HCT116 (cell line): ENCODE results near the gene TMPRSS3. TPM values are rescaled to one million over a fixed set of nuclear protein-coding genes. Genes with fewer than 3 reads are reported as not detected.

Experiments used
- ATAC-seq: fragments of 200-7000 bp; cut with Tn5 transposase; 2 replicates; pipeline ENCODE4 v1.9.1; 2020; ENCODE audit warnings: mild to moderate bottlenecking, moderate library complexity
- BruUV-seq: library from RNA; stranded (reverse); fragments of 400-500 nt; replicated peaks from 2 replicates; lab custom pipeline; 2021; lab: Mats Ljungman, UMichigan
- CTCF ChIA-PET: fragments of 300-600 bp; sonication (Branson Sonifier 250); formaldehyde crosslinking; loops from one replicate; lab custom pipeline; 2021; ENCODE audit warnings: antibody characterized with exemption; lab: Charles Lee
- POLR2A ChIA-PET: fragments of 300-600, 350-600 bp; sonication (Branson Sonifier 250); formaldehyde crosslinking; loops from one replicate; lab custom pipeline; 2021; ENCODE audit warnings: antibody characterized with exemption; lab: Charles Lee
- RAD21 ChIA-PET, 2 experiments: fragments of 300-600 bp; sonication (Branson Sonifier 250); formaldehyde crosslinking; loops; one replicate each; lab custom pipeline; 2023; ENCODE audit warnings: low total read pairs in 2 of 2; ENCODE audit not compliant: uncharacterized antibody in 2 of 2, unreplicated experiment in 2 of 2, low non-redundant PET in 1 of 2; lab: Charles Lee
- DNase-seq: peaks from one replicate; pipeline ENCODE4 v3.0.0-alpha.2; 2010; ENCODE audit warnings: low read depth, low spot score
- H2AFZ ChIP-seq: fragments of 200-600 bp; shearing (Covaris generic), sonication (generic); 2 replicates; pipeline ENCODE4 v1.6.1; 2017; ENCODE audit warnings: low read depth, mixed run types, mixed read lengths, antibody characterized with exemption, low read length; ENCODE audit not compliant: poor library complexity, severe bottlenecking
- H3K27ac ChIP-seq: 2 replicates; pipeline ENCODE4 v1.5.1; 2012; ENCODE audit warnings: low read depth, low read length
- H3K27me3 ChIP-seq: fragments of 200-600 bp; sonication (generic); 2 replicates; pipeline ENCODE4 v1.6.1; 2016; ENCODE audit warnings: mixed run types, low read length, mixed read lengths; ENCODE audit not compliant: insufficient read depth
- H3K36me3 ChIP-seq, 2 experiments: fragments of 200-500 bp in 1 of 2; fragments of 200-600 bp in 1 of 2; sonication (Bioruptor generic) in 1 of 2; sonication (generic) in 1 of 2; 2 replicates each; pipeline versions ENCODE4 v1.5.1 to v1.6.1; 2014 to 2016; ENCODE audit warnings: low read length in 2 of 2, inconsistent platforms in 1 of 2, mixed read lengths in 1 of 2, mixed run types in 1 of 2; ENCODE audit not compliant: insufficient read depth in 2 of 2, control insufficient read depth in 1 of 2
- H3K4me1 ChIP-seq, 2 experiments: fragments of 200-600 bp in 1 of 2; sonication (generic) in 1 of 2; 2 replicates each; pipeline versions ENCODE4 v1.5.1 to v1.6.1; 2012 to 2017; ENCODE audit warnings: low read length in 2 of 2, inconsistent platforms in 1 of 2, mild to moderate bottlenecking in 1 of 2, mixed read lengths in 1 of 2, mixed run types in 1 of 2, moderate library complexity in 1 of 2; ENCODE audit not compliant: insufficient read depth in 2 of 2, control insufficient read depth in 1 of 2
- H3K4me2 ChIP-seq: fragments of 200-600 bp; sonication (generic); 2 replicates; pipeline ENCODE4 v1.6.1; 2017; ENCODE audit warnings: mixed run types, low read length, mixed read lengths
- H3K4me3 ChIP-seq, 2 experiments: fragments of 200-600 bp in 1 of 2; sonication (generic) in 1 of 2; replicated peaks in 1 of 2; 2 replicates each; pipeline ENCODE4 v1.5.1; 2011 to 2016; ENCODE audit warnings: low read length in 2 of 2, control low read depth in 1 of 2, low read depth in 1 of 2, mild to moderate bottlenecking in 1 of 2, mixed read lengths in 1 of 2, mixed run types in 1 of 2
- H3K79me2 ChIP-seq: fragments of 200-600 bp; sonication (generic); 2 replicates; pipeline ENCODE4 v1.6.1; 2017; ENCODE audit warnings: mild to moderate bottlenecking, mixed run types, low read length, moderate library complexity, mixed read lengths; ENCODE audit not compliant: insufficient read depth
- H3K9ac ChIP-seq: fragments of 200-600 bp; sonication (generic); 2 replicates; pipeline ENCODE4 v1.6.1; 2016; ENCODE audit warnings: low read length, mixed read lengths
- H3K9me2 ChIP-seq: fragments of 200-600 bp; sonication (generic), shearing (Covaris generic); 2 replicates; pipeline ENCODE4 v1.6.1; 2017; ENCODE audit warnings: mixed run types, mild to moderate bottlenecking, moderate library complexity; ENCODE audit not compliant: insufficient read depth
- H3K9me3 ChIP-seq, 2 experiments: fragments of 200-500 bp in 1 of 2; fragments of 200-600 bp in 1 of 2; sonication (Bioruptor generic) in 1 of 2; sonication (generic) in 1 of 2; 2 replicates each; pipeline ENCODE4 v1.6.1; 2014 to 2017; ENCODE audit warnings: low read length in 2 of 2, mixed read lengths in 2 of 2, inconsistent platforms in 1 of 2, low read depth in 1 of 2, mild to moderate bottlenecking in 1 of 2, mixed run types in 1 of 2, moderate library complexity in 1 of 2; ENCODE audit not compliant: control insufficient read depth in 1 of 2, insufficient read depth in 1 of 2
- H4K20me1 ChIP-seq: fragments of 200-600 bp; sonication (generic), shearing (Covaris generic); 2 replicates; pipeline ENCODE4 v1.6.1; 2017; ENCODE audit warnings: mixed run types, mild to moderate bottlenecking, moderate library complexity; ENCODE audit not compliant: insufficient read depth
- EGR1 ChIP-seq: IDR thresholded peaks from 2 replicates; pipeline ENCODE4 v1.6.1; 2012; ENCODE audit warnings: low read depth
- ELF1 ChIP-seq: IDR thresholded peaks from 2 replicates; pipeline ENCODE4 v1.6.1; 2012; ENCODE audit warnings: low read depth, borderline replicate concordance
- EZH2 ChIP-seq: fragments of 200-600 bp; sonication (generic); IDR thresholded peaks from 2 replicates; pipeline ENCODE4 v1.6.1; 2017; ENCODE audit warnings: antibody characterized with exemption, mixed run types
- EZH2phosphoT487 ChIP-seq: fragments of 200-600 bp; IDR thresholded peaks from 2 replicates; pipeline ENCODE4 v1.6.1; 2018; ENCODE audit warnings: antibody characterized with exemption, borderline replicate concordance
- FOSL1 ChIP-seq: IDR thresholded peaks from 2 replicates; pipeline ENCODE4 v1.6.1; 2012; ENCODE audit warnings: low read depth
- JUND ChIP-seq: IDR thresholded peaks from 2 replicates; pipeline ENCODE4 v1.6.1; 2012
- POLR2A ChIP-seq: IDR thresholded peaks from 2 replicates; pipeline ENCODE4 v1.7.0; 2011; ENCODE audit warnings: borderline replicate concordance; ENCODE audit not compliant: insufficient read depth, insufficient read length; ENCODE audit errors: extremely low read depth
- POLR2AphosphoS5 ChIP-seq: IDR thresholded peaks from 2 replicates; pipeline ENCODE4 v1.6.1; 2011; ENCODE audit warnings: mild to moderate bottlenecking, low read depth, low read length, moderate library complexity
- SIN3A ChIP-seq: IDR thresholded peaks from 2 replicates; pipeline ENCODE4 v1.6.1; 2012; ENCODE audit warnings: low read depth
- SRF ChIP-seq: IDR thresholded peaks from 2 replicates; pipeline ENCODE4 v1.6.1; 2012; ENCODE audit warnings: low read depth
- TCF7L2 ChIP-seq: IDR thresholded peaks from 2 replicates; pipeline ENCODE4 v1.7.0; 2011; ENCODE audit warnings: borderline replicate concordance, inconsistent platforms; ENCODE audit not compliant: insufficient read depth, insufficient read length; ENCODE audit errors: extremely low read depth
- ZNF274 ChIP-seq: fragments of 200-500 bp; sonication (Bioruptor generic); IDR thresholded peaks from 2 replicates; pipeline ENCODE4 v1.6.1; 2014; ENCODE audit warnings: mild to moderate bottlenecking, low read depth, low read length, inconsistent platforms
- intact Hi-C: fragments of 100-400 bp; cut with micrococcal nuclease; formaldehyde crosslinking; loops from 2 replicates; pipeline ENCODE4 v1.10.0; 2022
- total RNA-seq: library from RNA; stranded (reverse); gene quantifications from one replicate; pipeline ENCODE4 v1.2.1, GENCODE V29; 2021; ENCODE audit not compliant: unreplicated experiment
- TF ChIP-seq, protein P1 (sequence below), 3 experiments: fragments of 200-600 bp in 1 of 3; sonication (generic) in 1 of 3; IDR thresholded peaks in 2 of 3; conservative IDR thresholded peaks in 1 of 3; 2 replicates each; pipeline ENCODE4 v1.5.1; 2012 to 2017; ENCODE audit warnings: low read depth in 2 of 3, low read length in 2 of 3, antibody characterized with exemption in 1 of 3, borderline replicate concordance in 1 of 3, control low read depth in 1 of 3, mild to moderate bottlenecking in 1 of 3, mixed read lengths in 1 of 3, mixed run types in 1 of 3, moderate library complexity in 1 of 3; ENCODE audit not compliant: insufficient read depth in 1 of 3
- TF ChIP-seq, protein P2 (sequence below): IDR thresholded peaks from 2 replicates; pipeline ENCODE4 v1.6.1; 2012
- TF ChIP-seq, protein P3 (sequence below): IDR thresholded peaks from 2 replicates; pipeline ENCODE4 v1.6.1; 2012; ENCODE audit warnings: low read depth
- TF ChIP-seq, protein P4 (sequence below): IDR thresholded peaks from 2 replicates; pipeline ENCODE4 v1.6.1; 2011; ENCODE audit warnings: mild to moderate bottlenecking, low read length, moderate library complexity; ENCODE audit not compliant: insufficient replicate concordance; ENCODE audit errors: extremely low read depth
- TF ChIP-seq, protein P5 (sequence below): IDR thresholded peaks from 2 replicates; pipeline ENCODE4 v1.6.1; 2012

The TMPRSS3 gene
- total RNA-seq, 1 experiment from 2014 or later, result not detected

DNA sequence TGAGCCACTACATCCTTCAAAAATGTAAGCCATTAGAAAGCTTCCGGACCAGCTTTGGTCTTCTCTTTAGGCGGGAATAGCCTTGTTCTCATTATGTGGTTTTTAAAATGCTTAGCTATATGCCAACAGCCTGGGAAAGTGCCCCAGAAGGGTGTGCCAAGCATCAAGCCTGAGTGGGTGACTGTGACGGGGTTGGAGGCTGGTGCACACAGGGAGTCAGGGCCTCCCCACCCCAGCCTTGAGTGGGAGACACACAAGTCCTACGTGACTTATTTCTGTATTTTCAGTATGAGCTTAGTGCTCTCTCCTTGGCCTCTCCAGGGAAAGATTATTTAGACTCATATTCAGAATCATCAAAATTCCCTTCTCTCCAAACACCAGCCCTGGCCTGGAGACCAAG, 17.6 kb upstream of the TMPRSS3 start:
- H3K4me1 ChIP-seq, result peaks cover 9 to 16% of the 10 kb centered on the region in 2 experiments
- no peak overlapping the region for H3K9ac ChIP-seq
- no TSS peak for BruUV-seq
- H3K36me3 ChIP-seq, result no peaks in the 10 kb centered on the region
- intact Hi-C loops, result no loop called here
- no peaks in the 10 kb centered on the region for H3K9me3 ChIP-seq
- H3K27me3 ChIP-seq, result no peaks in the 10 kb centered on the region
- no peaks in the 10 kb centered on the region for H3K9me2 ChIP-seq
- H3K4me2 ChIP-seq, result no peak overlapping the region
- no peaks in the 10 kb centered on the region for H4K20me1 ChIP-seq
- DNase-seq (no peak), ATAC-seq (no peak)
- no peak overlapping the region for H3K4me3 ChIP-seq
- TF ChIP-seq, protein P1, sequence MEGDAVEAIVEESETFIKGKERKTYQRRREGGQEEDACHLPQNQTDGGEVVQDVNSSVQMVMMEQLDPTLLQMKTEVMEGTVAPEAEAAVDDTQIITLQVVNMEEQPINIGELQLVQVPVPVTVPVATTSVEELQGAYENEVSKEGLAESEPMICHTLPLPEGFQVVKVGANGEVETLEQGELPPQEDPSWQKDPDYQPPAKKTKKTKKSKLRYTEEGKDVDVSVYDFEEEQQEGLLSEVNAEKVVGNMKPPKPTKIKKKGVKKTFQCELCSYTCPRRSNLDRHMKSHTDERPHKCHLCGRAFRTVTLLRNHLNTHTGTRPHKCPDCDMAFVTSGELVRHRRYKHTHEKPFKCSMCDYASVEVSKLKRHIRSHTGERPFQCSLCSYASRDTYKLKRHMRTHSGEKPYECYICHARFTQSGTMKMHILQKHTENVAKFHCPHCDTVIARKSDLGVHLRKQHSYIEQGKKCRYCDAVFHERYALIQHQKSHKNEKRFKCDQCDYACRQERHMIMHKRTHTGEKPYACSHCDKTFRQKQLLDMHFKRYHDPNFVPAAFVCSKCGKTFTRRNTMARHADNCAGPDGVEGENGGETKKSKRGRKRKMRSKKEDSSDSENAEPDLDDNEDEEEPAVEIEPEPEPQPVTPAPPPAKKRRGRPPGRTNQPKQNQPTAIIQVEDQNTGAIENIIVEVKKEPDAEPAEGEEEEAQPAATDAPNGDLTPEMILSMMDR (IDR thresholded peaks at IDR 0.05 in 2 of 3, conservative IDR thresholded peaks at IDR 0.05 in 1 of 3; ENCODE audit: borderline replicate concordance in 1 of 3, insufficient read depth in 1 of 3, low read depth in 2 of 3, low read length in 2 of 3), result no peak
- TF ChIP-seq, protein P2, sequence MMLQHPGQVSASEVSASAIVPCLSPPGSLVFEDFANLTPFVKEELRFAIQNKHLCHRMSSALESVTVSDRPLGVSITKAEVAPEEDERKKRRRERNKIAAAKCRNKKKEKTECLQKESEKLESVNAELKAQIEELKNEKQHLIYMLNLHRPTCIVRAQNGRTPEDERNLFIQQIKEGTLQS, result no peak
- TF ChIP-seq EZH2phosphoT487 (no peak), POLR2AphosphoS5 (no peak), POLR2A (no peak), ELF1 (no peak), ZNF274 (no peak), FOSL1 (no peak), JUND (no peak), SRF (no peak), EGR1 (no peak), EZH2 (no peak), TCF7L2 (no peak), SIN3A (no peak)
- TF ChIP-seq, protein P3, sequence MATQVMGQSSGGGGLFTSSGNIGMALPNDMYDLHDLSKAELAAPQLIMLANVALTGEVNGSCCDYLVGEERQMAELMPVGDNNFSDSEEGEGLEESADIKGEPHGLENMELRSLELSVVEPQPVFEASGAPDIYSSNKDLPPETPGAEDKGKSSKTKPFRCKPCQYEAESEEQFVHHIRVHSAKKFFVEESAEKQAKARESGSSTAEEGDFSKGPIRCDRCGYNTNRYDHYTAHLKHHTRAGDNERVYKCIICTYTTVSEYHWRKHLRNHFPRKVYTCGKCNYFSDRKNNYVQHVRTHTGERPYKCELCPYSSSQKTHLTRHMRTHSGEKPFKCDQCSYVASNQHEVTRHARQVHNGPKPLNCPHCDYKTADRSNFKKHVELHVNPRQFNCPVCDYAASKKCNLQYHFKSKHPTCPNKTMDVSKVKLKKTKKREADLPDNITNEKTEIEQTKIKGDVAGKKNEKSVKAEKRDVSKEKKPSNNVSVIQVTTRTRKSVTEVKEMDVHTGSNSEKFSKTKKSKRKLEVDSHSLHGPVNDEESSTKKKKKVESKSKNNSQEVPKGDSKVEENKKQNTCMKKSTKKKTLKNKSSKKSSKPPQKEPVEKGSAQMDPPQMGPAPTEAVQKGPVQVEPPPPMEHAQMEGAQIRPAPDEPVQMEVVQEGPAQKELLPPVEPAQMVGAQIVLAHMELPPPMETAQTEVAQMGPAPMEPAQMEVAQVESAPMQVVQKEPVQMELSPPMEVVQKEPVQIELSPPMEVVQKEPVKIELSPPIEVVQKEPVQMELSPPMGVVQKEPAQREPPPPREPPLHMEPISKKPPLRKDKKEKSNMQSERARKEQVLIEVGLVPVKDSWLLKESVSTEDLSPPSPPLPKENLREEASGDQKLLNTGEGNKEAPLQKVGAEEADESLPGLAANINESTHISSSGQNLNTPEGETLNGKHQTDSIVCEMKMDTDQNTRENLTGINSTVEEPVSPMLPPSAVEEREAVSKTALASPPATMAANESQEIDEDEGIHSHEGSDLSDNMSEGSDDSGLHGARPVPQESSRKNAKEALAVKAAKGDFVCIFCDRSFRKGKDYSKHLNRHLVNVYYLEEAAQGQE, result no peak
- TF ChIP-seq, protein P4, sequence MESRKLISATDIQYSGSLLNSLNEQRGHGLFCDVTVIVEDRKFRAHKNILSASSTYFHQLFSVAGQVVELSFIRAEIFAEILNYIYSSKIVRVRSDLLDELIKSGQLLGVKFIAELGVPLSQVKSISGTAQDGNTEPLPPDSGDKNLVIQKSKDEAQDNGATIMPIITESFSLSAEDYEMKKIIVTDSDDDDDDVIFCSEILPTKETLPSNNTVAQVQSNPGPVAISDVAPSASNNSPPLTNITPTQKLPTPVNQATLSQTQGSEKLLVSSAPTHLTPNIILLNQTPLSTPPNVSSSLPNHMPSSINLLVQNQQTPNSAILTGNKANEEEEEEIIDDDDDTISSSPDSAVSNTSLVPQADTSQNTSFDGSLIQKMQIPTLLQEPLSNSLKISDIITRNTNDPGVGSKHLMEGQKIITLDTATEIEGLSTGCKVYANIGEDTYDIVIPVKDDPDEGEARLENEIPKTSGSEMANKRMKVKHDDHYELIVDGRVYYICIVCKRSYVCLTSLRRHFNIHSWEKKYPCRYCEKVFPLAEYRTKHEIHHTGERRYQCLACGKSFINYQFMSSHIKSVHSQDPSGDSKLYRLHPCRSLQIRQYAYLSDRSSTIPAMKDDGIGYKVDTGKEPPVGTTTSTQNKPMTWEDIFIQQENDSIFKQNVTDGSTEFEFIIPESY, result no peak
- TF ChIP-seq, protein P5, sequence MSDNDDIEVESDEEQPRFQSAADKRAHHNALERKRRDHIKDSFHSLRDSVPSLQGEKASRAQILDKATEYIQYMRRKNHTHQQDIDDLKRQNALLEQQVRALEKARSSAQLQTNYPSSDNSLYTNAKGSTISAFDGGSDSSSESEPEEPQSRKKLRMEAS, result no peak
- POLR2A ChIA-PET, result no interaction called here
- no peak overlapping the region for H3K27ac ChIP-seq
- CTCF ChIA-PET, result no interaction called here
- no peaks in the 10 kb centered on the region for H3K79me2 ChIP-seq
- no peak overlapping the region for H2AFZ ChIP-seq
- RAD21 ChIA-PET, result no interaction called here
